GM19240 (cell line): Measurements from ENCODE around the gene PTPRT.

Experiments
- DNase-seq: peaks from one replicate; pipeline ENCODE4 v3.0.0; 2011; ENCODE audit warnings: low spot score; ENCODE audit not compliant: insufficient read length

Gene PTPRT

DNA sequence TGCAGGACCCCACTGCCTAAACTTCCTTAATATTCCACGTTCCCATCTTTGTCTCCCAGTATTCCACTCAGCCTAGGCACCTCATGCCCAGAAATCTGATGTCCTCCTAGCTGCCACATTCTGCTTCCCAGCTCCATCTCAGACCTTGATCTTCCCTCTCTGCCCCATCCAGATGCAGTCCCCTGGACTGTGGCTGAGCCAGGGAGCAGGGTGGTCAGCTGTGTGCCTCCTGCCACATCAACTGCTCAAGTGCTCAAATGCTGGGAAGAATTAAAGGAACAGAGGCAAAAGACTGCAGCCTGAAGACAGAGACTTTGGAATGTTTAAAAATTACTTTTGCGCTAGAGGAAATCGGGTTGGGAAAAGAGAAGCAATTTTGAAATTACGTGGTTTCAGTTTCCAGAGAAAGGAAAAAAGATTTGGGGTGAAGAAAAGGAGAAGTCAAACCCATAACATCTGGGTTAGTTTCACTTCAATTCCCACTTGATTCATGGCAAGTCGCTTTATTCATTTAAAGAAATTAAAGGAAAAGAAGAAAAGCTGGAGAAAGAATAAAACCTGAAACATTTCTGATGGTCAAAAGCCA is 704.8 kb downstream of the PTPRT start:
- DNase-seq = no peak

DNA sequence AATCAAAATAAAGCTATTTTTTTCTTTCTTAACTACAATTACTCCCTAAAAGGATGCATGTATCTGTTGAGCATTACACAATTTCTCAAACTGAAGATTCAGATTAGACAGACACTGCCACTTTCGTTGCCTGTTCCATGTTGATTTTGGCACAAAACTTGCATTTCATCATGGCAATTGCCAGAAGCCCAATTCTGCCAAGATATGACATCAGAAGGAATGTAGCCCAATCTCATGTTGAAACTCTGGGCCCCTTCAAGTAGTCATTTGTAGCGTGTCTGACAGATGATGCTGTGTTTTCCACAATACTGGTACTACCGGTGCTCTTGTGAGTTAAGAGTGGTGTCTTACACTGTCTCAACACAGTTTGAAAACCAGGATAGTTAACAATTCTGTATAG is 705.4 kb downstream of the PTPRT start:
- no peak for DNase-seq

DNA sequence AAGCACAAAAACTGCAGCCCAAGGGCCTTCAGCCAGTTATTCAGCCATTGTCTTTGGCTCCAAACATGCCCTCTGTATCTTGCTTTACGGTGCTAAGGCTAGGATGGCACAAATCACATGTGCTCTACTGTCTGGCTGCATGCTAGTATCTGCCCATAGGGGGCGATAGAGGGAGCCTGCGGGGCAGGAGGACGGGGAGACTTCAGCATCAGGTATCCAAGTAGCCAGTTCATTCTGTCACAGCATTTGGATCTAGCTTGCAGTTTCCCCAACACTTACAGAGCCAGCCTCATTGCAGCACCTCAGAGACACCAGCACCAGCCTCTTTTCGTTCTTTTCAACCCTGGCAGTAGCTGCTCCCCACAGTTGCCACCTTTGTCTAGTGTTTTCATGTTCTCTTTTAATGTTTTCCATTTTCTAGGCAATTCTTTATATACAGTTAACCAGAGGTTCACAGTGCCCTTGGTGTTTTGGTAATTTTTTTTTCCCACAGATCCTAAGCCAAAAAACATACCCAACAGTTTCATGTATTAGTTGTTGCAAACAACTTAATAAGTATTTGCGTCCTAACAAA is 705.9 kb downstream of the PTPRT start:
- DNase-seq = no peak

DNA sequence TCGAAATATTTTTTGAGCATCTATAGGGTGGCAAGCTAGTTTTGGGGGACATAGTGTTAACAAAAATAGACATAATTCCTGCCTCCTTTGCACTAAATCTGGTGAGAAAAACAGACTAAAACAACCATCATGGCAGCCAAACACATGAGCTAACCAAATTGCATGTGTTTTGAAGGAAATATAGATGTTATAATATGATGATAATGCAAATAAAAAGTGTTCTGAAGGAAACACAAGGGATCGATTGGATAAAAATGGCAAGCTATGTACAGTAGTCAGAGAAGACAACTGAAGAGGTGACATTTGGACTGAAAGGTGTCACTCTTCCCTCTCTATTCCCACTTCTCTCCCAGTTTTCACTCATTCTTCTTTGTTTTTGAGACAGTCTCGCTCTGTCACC is 706.9 kb downstream of the PTPRT start:
- DNase-seq = no peak

DNA sequence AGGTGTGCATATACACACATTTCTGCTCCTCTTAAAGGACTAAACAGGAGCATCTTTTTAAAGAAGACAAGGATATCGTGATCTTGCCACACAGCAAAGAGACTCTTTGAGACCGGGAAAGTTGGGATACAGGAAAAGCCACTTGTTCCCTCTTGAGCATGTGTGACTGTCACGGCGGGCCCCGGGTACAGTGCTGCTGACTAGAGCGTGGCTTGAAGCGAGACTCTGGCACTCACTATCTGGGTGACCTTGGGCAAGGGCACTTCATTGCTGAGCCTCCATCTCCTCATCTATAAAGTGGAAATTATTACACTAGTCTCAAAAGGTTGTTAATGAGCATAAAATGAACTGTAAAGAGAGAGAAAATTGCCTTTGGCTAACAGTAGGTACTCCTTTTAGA is 713.9 kb downstream of the PTPRT start:
- DNase-seq = no peak

DNA sequence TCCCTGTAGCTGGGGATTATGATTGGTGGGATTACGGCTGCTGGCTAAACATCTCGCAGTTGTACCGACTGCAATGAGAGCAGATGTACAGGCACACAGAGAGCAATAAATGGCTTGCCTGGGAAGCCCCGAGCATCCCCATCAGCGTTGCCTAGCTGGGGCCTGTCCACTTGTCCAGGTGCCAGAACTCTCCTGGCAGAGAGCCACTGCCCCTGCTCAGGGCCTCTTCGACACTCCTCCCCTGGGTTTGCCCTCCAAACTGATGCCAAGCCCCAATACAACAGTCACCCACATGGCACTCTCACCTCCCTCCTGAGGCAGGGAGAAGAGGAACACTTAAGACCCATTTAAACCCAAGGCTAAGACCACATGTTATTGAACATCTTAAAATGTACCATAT is 715.1 kb downstream of the PTPRT start:
- no peak for DNase-seq

DNA sequence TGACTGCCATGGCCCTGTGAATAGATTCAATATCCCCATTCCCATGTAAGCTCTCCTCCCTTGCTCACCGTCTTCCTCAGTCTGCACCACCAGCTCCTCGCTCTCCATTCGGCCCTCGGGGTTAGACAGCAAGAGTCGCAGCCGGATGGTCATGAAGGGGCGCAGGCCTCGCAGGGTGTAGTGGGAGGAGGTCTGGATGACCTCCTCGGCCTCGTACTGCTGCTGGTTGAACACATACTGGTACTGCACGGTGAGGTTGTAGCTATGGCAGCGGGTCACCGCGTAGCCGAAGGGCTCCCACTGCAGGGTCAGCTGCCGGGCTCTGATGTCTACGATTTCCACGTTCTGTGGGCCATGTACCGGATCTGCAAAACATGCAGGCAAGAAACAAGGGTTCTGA is 717.5 kb downstream of the PTPRT start:
- no peak for DNase-seq

DNA sequence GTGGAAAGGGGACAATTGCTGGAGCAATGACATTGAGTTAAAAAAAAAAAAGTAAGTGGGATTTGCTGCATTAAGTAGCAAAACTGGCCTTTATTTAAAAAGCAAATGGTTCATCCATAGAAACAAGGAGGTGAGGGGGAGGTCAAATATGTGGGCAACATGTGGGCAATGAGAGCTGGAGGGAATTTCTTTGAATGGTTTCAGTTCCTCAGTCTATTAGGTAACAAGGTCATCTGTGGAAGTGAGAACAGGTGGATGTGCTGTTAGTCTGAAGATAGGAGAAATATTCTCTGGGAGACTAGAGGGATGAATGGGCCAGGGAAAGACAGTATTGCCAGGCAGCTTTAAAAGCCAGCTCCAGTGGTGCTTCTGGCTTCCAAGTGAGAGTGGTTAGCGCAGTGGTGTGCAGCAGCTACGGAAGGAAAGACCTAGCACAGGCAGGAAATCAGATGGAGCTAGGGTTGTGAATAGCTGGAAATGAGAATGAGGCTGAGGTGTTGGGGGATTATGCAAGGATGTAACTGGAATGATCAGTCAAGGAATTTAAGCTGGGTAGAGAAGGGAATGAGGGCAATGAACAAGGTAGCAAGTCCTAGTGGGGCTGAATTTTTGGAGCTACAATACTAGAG is 727.6 kb downstream of the PTPRT start:
- DNase-seq = no peak

DNA sequence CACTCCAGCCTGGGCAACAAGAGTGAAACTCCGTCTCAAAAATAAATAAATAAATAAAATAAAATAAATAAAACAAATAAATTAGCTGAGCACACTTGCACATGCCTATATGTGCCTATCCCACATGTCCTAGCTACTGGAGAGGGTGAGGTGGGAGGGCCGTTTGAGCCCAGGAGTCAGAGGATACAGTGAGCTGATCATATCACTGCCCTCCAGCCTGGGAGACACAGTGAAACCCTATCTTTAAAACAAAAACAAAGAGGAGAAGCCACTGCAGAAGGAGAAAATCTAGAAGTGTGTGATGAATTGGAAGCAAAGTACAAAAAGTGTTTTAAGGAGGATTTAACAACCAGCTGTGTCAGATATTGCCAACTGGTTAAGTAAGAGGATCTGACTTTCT is 728.4 kb downstream of the PTPRT start:
- no peak for DNase-seq

DNA sequence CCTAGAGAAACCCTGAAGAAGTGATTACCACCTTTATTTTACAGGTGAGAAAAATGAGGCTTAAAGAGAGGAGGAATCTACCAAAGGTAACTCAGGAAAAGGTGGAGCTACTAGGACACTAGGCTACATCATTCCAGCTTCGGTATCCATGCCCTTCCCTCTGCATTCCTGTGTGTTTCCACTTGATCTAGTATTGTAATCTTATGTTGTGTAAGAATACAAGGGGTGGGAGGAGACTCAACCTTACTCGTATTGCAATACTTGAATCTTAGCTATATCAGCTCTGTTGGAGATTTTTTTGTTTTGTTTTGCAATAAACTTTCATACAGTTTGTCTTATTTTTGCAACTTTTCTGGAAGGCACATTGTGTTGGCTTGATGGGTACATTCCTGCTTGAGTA is 742.4 kb downstream of the PTPRT start:
- DNase-seq = no peak

DNA sequence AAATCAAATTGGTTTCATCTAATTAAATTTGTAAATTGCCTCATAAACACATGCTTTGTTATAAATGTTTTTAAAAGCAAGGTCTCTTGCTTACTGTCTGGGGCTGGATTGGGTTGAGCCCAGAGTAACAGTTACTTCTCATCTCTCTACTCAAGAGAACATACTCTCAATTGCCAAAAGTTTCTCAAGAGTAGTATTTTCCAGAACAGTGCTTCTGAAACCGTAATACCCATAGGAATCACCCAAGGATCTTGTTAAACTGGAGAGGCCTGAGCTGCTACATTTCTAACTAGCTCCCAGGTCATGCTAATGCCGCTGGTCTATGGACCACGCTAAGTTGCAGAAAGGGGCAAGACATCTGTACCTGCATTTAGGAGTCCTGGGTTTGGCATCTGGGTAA is 744.9 kb downstream of the PTPRT start:
- no peak for DNase-seq

DNA sequence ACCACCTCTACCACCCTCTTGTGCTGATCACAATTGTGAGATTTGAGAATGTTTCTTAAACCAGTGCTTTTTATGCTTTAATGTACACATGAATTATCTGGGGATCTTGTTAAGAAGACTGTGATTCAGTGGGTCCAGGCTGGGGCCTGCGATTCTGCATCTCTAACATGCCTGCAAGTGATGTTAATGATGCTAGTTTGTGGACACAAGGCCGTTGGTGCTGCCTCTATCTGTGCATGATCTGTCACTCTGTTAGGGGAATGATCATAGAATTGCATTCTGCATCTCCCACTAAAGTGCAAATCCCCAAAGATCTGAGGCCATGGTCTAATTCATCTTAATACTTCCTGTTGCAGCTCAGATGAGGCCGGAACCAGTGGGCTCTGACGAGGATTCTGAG is 746.5 kb downstream of the PTPRT start:
- no peak for DNase-seq

DNA sequence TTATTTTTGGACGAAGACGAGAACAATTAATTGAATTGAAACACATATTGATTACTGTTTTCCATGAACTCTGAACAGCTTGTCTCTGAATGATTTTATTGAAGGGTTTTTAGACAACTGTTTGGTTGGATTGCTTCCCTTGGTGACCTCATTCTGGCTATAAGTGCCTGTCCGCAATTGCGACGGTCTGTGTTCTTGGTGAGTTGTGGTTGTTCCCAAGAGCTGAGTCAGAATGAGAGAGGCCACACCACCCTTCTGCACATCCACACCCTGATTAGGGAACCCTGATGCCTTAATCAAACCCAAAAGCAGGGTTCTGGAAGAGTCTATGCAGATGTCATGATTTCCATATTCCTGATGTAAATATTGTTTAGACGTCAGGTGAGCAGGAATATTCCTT is 747.0 kb downstream of the PTPRT start:
- no peak for DNase-seq

DNA sequence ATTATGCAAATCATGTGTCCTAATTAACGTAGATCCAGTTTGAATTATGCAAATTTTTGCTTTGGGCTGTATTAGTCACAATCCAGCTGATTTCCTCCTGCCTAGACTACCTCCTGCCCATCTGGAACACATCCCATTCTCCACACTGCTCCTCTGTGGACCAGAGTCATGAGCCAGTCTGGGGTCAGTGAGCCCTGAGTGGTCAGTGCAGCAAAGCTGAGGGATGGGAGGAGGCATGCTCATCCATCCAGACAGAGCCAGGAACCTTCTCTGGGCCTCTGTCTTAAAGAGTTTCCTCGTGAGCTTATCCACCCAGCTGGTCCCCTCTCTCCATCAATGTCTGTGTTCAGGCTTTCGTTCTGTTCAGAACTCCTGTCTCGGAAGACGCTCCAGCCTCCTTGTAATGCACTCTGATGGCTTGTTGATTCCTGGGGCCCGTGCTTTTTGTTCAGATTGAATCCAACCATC is 747.8 kb downstream of the PTPRT start:
- no peak for DNase-seq

DNA sequence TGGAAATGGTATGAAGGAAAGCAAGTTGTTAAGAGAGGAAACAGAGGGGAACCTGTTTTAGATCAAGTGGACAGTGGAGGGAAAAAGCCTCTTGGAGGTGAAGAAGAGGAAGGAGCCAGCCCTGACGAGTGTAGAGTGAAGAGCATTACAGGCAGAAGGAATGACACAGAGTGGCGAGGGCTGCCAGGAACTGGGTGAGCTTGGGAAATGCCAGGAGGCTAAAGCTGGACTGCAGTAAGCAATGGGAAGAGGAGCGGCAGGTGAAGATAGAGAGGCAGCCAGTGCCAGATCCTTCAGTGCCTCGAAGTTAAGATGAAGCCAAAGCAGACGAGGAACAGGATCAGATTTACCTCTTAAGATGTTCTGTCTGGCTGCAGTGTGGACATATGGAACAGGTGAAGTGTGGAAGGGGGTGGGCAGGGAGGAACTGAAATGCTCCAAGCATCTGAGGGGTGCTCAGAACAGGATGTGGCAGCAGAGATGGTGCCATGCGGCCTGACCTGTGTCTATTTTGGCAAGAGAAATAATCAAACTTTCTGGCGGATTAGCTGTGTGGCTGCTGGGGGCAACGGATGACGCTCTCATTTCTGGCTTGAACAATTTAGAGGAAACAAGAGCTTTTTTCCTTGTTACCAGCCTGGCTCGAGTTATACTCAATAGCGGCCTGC is 748.4 kb downstream of the PTPRT start:
- DNase-seq = no peak

DNA sequence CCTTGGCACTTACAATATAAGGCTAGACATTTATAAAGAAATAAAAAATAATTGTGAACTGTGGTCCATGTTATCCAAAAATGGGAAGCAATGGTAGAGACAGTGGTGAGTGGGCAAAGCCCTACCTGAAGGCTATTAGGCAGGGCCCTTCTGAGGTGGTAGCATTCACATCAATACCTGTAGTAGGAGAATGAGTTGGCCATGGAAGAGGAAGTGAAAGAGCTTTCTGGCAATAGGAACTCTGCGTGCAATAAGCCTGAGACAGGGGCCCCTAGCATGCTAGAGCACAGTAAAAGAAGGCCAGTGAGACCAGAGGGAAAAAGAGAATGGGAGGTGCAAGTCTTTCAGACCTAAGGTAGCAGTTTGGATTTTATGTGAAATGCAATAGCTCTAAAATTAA is 754.5 kb downstream of the PTPRT start:
- peak; percentile 23 for DNase-seq

DNA sequence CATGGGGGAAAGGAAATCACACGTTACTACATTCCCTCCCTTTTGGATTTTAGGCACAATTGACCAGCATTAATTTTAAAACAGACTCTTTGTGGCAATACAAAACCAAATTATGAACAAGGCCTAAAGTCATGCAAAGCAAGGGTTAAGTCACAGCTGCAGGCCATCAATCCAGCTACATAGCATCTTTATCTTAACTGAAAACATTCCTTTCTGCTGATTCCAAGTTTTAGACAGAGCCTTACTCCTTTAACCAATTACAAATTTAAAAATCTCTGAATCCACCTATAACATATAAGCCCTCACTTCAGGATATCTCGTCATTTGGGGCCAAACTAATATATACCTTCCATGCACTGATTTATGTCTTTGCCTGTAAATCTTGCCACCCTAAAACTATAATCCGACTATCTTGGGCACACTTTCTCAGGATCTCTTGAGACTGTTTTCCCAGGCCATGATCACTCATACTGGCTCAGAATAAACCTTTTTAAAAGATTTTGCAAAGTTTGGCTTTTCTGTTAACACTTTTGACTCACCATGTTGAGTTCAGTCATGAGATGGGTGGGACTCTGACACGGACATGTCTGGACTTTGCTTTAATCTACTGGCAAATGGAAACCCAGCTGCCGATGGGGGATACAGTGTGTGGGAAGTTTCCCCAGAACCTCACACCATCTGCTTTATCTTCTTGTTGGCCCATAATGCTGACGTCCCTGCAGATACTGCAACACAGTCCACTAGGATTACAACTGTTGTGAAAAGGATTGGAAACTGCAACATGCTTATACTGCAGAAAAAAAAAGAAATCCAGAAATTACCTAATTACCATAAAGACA is 757.0 kb downstream of the PTPRT start:
- DNase-seq = no peak

DNA sequence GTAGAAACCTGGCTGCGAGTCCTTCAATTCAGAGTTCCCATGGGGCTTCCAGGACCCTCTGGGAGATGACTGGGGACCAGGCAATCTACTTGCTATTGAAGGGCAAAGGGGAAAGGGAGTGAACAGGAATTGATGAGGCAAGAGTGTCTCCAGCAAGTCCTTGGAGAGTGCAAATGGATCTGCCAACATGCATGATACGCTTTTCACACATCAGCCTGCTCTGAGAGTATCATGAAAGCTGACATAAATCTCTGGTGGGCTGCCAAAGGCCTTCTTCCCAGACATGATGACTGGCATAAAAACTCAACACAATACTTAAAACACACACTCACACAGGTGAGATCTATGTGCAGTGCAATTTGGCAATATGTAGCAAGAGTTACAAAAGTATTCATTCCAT is 759.1 kb downstream of the PTPRT start:
- no peak for DNase-seq

DNA sequence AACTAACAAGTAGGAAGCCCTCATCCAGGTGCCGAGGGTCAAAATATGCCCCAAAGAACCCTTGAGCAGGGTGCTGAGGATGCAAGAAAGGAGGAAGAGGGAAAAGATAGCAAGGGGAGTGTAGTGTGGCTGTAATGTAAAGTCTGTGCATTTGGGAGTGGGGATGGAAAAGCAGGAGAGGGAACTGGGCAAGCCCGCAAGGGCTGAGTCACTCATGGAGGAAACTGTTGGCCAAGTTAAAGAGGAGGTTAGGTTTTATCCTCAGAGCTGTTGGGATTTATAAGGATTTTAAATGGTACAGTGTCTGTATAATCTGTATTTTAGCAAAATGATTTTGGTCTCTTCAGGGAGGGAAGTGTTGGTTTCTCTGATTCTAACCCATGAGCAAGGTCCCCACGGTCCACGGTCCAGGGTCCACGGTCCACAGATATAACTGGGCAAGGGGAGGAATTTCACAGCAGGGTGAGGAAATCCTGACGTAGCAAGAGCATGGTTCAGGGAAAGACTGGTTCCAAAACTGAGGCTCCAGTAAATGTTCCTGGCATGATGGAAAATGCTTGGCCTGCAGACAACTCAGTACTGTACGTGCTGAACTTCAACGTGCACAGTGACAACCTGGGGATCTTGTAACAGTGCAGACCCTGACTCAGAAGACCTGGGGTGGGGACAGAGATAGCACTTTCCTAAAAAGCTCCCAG is 759.8 kb downstream of the PTPRT start:
- no peak for DNase-seq

DNA sequence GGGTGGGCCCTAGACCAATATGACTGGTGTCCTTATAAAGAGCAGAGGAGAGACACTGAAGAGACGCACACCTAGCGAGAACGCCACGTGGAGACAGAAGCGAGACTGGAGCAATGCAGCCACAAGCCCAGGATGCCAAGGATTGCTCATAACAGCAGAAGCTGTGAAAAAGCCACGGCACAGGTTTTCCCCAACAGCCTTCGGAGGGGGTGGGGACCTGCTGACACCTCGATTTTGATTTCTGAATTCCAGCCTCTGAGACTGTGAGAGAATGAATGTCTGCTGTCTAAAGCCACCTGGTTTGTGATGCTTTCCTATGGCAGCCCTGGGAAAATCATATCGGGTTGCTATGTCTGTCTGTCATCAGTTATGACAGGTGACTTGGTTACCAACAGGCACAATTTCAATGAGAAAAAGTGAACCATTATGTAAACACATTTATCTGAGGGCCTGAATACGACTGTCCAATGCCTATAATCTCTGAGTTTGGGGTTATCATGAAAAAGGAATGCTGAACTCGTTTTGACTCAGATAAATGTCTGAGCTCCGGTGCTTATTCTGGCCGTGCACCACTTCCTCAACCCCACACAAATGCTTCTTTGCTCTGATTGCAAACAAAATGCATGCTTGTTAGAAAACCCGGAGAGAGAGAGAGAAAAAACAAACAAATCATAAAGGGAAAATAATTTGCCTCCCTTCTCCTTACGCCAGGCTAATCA is 769.7 kb downstream of the PTPRT start:
- DNase-seq = no peak

DNA sequence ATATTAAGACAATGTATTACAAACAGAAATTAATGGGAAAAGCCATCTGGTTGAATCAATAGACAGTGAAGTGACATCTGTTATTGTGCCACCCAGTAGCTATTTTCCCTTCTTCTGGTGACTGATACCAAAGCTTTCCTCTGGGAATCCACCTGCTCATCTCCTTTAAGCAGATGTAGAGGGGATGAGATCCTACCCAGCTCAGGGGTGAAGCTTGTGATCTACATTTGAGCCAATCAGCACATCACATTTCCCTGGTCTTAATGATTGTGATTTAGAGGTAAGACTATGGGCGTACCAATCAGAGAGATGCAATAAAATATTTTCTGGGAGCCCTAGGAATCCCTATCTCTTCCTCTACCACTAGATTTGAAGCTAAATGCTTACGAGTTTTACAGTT is 782.9 kb downstream of the PTPRT start:
- no peak for DNase-seq
